GM21528 (cell line): Measurements from ENCODE around the gene SLC26A11.
"Not testable (repeated sequence)": the region's sequence is repeated elsewhere in the genome, so short reads cannot be mapped to it uniquely, and the experiment has no call there.

Experiments used
- ATAC-seq: cut with Tn5 transposase; IDR thresholded peaks from one replicate; pipeline ENCODE4 v1.9.1; 2021; ENCODE audit warnings: mild to moderate bottlenecking, moderate library complexity; ENCODE audit not compliant: unreplicated experiment, low FRiP score

The SLC26A11 gene

DNA sequence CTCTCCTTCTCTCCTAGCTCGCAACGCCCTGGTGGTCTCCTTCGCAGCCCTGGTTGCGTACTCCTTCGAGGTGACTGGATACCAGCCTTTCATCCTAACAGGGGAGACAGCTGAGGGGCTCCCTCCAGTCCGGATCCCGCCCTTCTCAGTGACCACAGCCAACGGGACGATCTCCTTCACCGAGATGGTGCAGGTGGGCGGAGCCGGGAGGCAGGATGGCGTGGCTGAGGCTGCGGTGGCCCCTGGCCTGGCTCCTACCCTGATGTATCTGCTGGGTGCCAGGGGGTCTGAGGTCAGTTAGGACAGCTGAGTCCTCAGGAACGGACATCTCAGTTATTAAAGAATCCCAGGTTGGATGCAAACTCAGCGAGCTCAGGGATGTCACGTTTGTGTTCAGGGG lies 16.7 kb downstream of the SLC26A11 start:
- ATAC-seq: no peak

- no peak for ATAC-seq
Observed at GRCh38 chr17:80237386-80237785, 17.2 kb downstream of the SLC26A11 start.

GRCh38 chr17:80242505-80242904 lies 22.3 kb downstream of the SLC26A11 start:
- no peak for ATAC-seq

GRCh38 chr17:80243526-80244433 lies 23.6 kb downstream of the SLC26A11 start:
- ATAC-seq: no peak

- not testable (repeated sequence) for ATAC-seq
Observed at GRCh38 chr17:80244448-80244847, 24.2 kb downstream of the SLC26A11 start.

- ATAC-seq: no peak
Observed at GRCh38 chr17:80244871-80245509, 24.8 kb downstream of the SLC26A11 start.

- ATAC-seq: no peak
Observed at GRCh38 chr17:80245566-80246265, 25.5 kb downstream of the SLC26A11 start.

- no peak for ATAC-seq
Observed at GRCh38 chr17:80246266-80246681, 26.0 kb downstream of the SLC26A11 start.

DNA sequence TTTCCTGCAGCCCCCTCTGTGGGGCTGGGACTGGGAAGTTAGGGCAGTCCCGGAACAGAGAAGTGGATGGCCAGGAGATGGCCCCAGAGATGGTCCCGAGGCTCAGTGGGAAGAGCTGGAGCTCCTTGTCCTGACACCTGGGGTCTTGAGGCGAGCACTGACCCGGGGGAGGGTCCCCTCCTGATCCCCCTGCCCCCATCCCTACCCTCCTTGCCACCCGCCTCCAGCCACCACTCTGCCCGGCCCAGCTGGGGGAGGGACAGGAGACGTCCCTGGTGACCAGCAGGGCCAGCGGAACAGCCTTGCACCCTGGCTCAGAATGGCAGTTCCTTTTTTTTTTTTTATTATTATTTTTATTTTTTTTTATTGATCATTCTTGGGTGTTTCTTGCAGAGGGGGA lies 26.5 kb downstream of the SLC26A11 start:
- no peak for ATAC-seq

DNA sequence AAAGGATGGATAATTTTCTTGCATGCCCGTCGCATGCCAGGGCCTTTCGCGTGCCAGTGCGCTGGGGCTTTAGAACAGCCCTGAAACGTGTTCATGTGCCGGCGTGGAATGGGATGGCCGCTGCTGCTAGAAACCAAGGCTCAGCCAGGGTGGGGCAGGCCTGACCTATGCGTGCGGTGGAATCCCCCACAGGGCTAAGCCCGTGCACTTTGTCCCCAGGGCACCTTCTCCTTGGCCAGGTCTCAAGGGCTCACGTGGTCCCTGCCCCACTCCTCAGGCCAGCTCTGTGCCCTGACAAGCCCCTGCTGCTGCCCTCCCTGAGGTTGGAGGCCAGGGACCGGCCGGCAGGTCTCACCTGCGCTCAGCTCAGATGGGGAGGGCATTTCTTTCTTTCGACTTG lies 27.3 kb downstream of the SLC26A11 start:
- ATAC-seq: no peak

GRCh38 chr17:80248001-80248893 lies 28.0 kb downstream of the SLC26A11 start:
- ATAC-seq: no peak

DNA sequence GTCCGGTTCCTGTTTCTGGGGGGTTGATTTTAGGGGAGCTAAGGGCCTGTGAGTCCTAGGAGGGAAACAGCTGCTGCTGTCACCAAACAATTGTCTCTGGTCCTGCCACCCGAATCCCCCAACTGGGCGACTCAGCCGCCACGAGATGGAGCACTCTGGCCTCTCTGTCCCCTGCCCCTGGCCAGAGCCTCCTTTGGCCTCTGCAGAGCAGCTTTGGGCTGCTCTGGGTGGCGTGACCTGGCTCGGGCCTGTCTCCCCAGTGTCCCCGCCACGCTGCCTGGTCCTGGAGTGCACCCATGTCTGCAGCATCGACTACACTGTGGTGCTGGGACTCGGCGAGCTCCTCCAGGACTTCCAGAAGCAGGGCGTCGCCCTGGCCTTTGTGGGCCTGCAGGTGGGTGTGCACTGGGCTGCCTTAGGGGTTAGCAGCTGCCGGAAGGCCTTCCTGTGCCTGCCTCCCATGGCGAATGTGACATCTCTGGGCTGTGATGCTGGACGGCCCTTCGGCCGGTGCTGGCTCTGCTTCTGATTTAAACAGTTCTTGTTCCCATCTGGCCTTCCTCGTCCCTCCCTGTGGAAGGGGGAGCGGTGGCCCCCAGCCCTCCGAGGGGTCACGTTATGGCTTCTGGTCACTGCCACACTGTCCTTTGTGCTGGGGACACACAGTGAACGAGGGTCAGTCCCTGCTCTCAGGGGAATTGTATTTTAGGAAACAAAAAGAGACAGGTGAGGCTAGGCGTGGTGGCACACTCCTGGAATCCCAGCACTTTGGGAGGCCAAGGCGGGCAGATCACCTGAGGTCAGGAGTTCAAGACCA lies 28.9 kb downstream of the SLC26A11 start:
- ATAC-seq: no peak

- ATAC-seq: no peak
Observed at GRCh38 chr17:80251966-80252365, 31.7 kb downstream of the SLC26A11 start.

GRCh38 chr17:80252871-80253270 lies 32.6 kb downstream of the SLC26A11 start:
- ATAC-seq: no peak

DNA sequence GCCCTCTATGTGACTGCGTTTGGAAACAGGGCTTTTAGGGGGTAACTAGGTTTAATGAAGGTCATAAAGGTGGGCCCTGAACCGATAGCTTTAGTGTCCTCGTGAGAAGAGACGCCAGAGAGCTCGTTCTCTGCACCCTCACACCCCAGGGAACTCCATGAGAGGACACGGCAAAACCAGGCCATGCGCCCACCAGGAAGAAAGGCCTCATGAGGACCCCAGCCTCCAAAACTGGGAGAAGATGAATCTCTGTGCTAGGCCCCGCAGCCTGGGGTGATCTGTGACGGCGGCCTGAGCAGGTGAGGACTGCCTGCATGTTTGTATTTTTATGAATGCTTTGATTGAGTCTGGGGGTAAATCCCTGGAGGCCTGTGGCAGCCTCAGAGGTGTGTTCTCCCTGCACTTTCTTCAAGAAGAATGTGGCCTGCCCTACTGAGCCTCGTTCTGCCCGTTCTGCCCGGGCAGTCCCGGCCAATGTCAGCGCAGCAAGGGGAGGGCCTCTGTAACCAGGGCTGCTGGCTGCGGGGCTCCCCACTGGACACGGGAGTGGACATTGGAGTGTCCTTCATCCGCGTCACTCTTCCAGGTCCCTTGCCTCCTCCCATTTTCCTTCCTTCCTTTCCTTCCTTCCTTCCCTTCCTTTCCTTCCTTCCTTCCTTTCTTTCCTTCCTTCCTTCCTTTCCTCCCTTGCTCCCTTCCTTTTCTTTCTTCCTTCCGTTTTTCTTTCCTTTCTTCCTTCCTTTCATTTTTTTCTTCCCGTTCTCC lies 33.6 kb downstream of the SLC26A11 start:
- no peak for ATAC-seq

- no peak for ATAC-seq
Observed at GRCh38 chr17:80254396-80255251, 34.4 kb downstream of the SLC26A11 start.

- ATAC-seq: no peak
Observed at GRCh38 chr17:80256034-80256350, 35.8 kb downstream of the SLC26A11 start.

GRCh38 chr17:80257716-80258213 lies 37.5 kb downstream of the SLC26A11 start:
- no peak for ATAC-seq
